Measurements from ENCODE around the gene PDILT.
"Not testable (repeated sequence)": the region's sequence is repeated elsewhere in the genome, so short reads cannot be mapped to it uniquely, and the experiment has no call there.

The PDILT gene

DNA sequence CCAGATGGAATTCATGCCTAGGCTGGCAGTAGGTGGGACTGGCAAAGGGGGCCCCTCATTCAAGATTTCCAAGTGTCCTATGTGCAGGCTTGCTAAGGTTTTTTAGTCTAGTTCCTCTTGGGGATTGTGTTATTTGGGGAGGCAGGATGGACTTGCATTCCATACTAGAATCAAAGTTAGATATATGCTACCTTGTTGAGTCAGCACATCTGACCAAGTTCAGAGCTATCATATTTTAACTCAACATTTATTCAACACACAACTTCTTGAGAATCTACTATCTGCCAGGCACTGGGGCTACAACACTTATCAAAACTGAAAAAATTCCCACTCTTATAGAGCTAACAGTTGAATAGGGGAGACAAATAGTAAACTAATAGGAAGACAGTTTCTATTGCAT, 83.9 kb downstream of the PDILT start:
- no peak for DNase-seq (ENCODE audit: low read depth)

DNA sequence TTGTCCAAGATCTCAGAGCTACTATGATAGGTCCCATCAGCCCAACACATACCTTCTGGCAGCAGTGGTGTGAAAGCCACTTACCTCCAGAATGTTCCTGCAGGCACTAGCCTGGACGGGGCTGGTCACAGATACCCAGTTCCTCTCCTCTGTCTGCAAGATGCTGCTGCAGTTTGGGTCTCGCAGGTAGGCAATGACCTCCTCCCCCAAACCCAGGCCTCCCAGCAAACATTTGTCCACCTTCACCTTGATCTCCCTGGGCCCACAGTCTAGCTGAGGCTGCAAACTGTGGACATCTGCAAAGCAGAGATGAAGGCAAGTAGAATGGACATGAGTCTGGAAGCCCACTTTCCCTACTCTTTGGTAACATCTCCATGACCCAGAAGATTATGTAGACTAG, 84.4 kb downstream of the PDILT start:
- DNase-seq (ENCODE audit: low read depth): no peak

DNA sequence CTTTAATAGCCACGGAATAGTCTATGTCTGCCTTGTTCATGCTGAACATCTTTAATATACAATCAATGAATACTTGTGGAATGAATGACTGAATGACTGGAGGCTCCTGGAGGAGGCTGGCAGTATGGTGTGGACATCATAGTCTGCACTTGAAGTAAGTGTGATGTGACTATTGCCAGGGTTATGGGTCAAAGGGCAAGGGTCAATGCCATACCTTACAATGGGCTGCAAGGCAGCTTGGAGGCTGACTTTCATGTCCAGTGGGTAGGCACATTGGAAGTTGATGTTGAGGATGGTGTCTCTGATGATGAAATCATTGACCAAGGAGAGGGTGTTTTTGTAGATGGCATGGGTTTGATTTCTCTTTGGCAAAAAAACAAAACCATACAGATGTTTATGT, 85.1 kb downstream of the PDILT start:
- DNase-seq (ENCODE audit: low read depth): no peak

DNA sequence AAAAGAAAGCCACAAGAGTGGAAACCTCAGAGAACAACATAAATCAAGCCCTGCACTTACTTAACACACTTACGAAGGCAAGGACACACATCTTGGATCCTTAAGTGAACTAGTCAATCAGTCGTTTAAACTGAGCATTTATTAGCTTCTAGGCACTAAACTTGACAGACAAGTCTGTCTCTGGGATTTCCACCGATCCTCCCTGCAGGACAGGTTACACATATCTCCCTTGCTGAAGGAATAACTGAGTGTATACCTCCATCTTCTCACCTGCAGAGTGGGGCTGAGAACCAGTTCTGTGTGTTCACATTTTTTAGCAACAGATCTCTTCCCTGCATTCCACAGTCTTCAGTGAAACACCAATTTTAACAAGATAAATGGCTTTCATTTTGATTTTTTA, 86.1 kb downstream of the PDILT start:
- no peak for DNase-seq (ENCODE audit: low read depth)

DNA sequence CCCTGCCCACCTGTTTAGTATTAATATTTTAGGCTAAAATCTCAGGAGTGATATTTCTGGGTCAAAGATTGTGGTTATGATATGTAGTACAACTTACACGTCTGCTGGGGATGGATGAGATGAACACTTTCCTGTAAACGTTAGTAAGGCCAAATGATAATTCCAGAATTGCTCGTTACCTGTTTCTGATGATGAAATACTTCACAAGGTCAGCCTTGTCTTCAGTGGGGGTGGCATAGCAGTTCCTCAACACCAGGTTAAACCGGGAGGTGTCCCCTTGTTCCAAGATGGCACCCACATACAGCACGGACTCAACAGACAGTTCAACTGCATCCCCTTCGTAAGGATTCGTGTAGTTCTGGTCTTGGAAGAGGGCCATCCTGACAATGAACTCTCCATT, 86.5 kb downstream of the PDILT start:
- DNase-seq (ENCODE audit: low read depth): no peak

DNA sequence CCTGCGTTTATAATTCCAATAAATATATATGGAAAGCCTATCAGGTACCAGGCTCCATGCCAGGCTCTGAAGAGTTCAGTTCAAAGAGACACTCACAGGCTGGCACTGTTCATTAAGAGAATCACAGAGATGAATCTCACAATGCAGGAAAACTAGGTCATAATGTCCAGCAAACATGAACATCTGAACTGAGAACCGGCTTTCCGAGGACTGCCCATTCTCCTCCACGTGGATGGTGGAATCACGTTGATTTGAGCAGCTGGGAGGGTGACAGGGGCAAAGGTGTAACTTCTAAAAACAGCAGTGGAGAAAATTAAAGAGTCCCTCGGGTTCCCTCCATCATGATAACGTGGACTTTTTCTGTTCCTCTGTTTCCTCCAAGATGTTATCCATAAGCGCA, 87.4 kb downstream of the PDILT start:
- no peak for DNase-seq (ENCODE audit: low read depth)

DNA sequence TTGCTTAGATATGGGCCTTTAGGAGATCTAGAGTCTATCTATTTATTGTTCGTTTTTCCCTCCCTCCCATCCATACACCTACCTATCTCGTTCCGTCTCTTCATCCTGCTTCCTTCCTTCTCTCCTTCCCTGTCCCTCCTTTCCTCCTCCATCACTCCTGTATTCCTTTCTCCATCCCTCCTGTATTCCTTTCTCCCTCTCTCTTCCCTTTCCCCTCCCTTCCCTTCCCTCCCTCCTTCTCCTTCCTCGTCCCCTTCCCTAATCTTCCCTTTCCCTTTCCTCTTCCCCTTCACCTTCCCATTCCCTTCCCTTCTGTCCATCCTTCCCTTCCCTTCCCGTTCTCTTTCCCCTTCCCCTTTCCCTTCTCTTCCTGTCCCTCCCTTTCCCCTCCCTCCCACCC, 87.8 kb downstream of the PDILT start:
- DNase-seq (ENCODE audit: low read depth): no peak

DNA sequence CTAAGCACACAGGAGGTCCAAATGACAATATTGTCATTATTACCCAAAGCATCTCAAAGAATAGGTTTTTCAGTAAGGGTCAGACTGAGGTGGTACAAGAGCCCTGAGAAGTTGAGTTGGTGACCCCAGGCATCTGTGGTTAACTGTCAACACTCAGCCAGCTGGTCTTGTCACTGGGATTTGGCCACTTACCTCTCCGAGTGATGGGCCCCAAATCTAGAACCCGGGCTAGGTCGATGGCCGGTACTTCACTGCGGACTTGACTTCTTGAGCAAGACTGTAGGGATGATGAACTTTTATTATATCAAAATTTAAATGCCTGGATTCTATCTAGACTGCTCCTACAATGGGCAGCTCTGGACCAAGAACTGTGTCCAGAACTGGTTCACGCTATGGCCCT, 88.8 kb downstream of the PDILT start:
- DNase-seq (ENCODE audit: low read depth): no peak

DNA sequence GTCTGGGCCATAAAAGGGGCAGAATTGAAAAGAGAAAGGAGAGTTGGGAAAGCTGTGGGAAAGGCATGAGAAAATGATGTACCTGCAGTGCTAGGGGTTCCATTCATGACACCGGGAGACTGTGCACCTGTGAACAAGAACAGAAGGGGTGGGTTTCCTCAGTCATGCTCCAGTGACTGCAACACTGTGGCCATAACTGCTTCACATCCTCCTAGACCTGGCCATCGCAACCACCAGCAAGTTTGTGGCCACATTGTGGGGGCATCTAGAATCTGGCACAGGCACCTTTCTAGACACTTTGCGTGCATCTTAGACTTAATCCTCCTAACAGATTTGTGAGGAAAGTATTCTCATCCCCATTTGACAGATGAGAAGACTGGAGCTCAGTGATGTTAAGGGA, 90.0 kb downstream of the PDILT start:
- DNase-seq (ENCODE audit: low read depth): no peak

DNA sequence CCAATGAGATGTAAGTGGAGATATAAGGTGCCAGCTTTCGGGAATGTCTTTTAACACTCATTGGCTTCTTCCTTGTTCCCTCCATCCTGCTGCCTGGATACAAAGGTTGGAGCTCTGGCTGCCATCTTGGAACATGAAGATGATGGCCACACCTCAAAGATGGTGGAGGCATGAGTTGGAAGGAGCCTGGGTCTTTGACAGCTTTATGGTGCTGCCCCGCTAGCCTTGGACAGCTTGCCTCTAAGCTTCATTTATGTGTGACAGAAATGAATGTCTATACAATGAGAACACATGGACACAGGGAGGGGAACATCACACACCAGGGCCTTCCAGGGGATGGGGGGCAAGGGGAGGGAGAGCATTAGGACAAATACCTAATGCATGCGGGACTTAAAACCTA, 90.8 kb downstream of the PDILT start:
- no peak for DNase-seq (ENCODE audit: low read depth)

DNA sequence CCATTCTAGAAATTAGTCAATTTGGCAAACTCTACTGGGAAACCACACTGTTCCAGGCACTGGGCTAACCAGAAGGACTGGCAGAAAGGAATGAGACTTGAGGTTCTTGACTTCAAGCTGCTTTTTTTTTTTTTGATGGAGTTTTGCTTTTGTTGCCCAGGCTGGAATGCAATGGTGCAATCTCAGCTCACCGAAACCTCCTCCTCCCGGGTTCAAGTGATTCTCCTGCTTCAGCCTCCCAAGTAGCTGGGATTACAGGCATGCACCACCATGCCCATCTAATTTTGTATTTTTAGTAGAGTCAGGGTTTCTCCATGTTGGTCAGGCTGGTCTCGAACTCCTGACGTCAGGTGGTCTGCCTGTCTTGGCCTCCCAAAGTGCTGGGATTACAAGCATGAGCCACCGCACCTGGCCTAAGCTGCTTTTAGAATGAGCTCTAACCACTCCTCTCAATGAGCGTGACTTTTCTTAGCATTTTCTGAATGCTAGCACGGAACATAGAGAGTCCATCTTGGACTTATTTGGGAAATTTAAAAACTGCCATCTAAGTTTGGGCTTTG, 91.9 kb downstream of the PDILT start:
- not testable (repeated sequence) for DNase-seq (ENCODE audit: low read depth)

DNA sequence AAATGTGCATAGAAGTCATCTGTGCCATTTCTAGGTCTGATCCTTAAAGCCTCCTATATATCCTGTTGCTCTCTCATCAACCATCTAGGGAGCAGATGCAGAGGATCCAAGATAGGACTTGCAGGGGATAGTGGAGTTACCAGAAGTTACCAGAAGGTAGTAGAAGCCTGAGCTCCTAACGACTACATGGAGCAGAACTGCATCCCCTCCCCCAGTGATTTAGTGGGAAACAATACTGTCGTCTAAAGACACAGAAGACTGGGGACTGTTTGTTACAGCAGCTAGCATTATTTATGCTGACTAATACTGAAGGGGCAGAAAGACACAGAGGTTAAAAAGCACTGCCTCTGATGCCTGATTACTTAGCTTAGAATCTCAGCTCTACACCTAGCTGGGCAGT, 93.0 kb downstream of the PDILT start:
- no peak for DNase-seq (ENCODE audit: low read depth)

DNA sequence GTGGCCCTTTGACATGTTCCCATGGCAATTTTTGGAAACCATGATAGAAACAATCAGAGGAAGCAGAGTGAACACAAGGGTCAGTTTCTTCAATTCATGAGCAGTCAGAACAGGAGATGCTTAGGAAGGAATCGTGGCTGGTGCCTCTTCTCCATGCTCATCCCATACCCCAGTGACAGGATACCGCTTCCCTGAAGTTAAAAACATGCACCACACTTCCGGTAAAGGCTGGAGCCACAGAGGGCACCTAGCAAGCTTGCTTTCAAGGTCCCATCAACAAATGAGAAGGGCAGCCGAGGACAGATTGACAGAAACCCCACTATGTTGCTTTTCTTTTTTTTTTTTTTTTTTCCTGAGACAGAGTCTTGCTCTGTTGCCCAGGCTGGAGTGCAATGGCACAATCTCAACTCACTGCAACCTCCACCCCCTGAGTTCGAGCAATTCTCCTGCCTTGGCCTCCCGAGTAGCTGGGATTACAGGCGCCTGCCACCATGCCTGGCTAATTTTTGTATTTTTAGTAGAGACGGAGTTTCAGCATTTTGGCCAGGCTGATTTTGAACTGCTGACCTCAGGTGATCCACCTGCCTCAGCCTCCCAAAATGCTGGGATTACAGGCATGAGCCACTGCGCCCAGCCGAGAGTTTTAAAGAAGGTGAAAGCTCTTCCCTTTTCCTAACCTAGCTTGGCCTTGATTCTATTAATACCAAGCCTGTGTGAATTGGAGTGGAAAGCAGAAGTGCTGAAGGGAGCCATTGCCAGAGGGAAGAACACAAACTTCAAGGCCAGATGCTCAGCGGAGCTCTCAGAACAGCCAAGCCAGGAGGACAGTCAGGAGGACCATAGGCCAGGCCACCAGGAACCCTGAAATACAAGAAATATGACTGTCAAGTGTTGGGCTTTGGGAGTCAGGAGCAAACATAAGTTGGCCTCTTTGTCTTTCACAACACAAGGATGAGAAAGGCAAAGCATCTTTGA, 93.8 kb downstream of the PDILT start:
- no peak for DNase-seq (ENCODE audit: low read depth)

DNA sequence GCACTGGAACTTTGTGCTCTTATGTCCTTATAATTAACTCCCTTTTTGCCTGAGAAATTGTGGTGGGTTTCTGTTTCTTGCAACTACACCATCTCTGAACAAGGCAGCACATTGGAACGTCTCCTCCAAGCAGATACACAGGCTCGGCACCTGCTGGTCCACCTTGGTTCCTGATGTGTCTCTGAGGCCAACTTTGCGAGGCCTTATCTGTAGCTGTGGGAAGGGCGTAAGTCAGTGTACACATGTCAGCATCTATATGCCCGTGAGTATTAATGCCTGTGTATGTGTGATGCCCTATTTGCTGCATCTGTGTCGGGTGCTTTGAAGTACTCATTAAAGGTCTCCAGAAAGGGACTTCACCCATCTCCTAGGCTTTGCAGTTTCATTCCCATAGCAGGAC, 94.8 kb downstream of the PDILT start:
- DNase-seq (ENCODE audit: low read depth): no peak
